HG02798 (cell line): Measurements from ENCODE around the gene MTREX.
"Not testable (repeated sequence)": the region's sequence is repeated elsewhere in the genome, so short reads cannot be mapped to it uniquely, and the experiment has no call there.

ENCODE experiments used
- ATAC-seq: cut with Tn5 transposase; IDR thresholded peaks from one replicate; pipeline ENCODE4 v1.9.1; 2021; ENCODE audit warnings: mild to moderate bottlenecking; ENCODE audit not compliant: unreplicated experiment, poor library complexity

The MTREX gene

DNA sequence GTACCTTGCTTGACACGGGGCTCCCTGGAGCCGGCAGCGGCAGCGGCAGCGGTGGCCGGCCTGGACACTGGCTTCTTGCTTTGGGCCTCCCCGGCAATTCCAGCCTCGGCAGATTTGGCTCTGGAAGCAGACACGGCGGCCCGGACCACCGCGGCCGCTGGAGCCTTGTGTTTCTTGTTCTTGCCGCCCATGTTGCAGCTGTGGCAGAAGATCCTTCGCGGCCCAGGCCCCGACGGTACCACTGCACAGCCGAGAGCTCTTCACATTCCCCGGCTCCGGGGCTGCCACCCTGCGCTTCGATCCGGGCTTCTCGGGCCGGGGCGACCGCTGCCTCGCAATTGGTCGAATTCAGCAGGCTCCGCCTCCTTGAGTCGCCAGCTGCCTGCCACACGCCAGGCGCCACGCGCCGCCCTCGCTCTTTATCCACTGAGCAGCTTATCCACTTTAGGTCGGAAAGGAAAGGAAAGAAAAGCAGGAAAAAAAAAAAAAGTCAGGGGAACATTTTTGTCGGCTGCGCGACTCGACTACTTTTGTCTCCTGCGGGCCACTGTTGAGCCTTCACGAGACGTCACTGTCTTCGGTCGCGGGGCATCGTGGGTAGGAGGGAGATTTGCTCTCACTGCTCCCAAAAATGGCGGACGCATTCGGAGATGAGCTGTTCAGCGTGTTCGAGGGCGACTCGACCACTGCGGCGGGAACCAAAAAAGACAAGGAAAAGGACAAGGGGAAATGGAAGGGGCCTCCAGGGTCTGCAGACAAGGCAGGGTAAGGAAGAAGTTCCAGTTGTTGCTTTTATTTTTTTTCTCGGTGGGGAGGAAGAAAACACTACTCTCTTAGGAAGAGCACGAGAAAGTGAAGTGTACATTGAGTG, at the start of gene MTREX, which contains the start of gene DHX29:
TSS of gene MTREX (plus strand) at position 607 of the 871 bp plus-strand sequence. CDS start at position 632, 25 bp downstream.
TSS of gene DHX29 (minus strand) at position 312 of the 871 bp plus-strand sequence. CDS start at position 191, 121 bp downstream.
- ATAC-seq, result peak; percentile 96

- no peak for ATAC-seq
Measured at GRCh38 chr5:55258339-55258738, 49.5 kb upstream of the MTREX start.

- no peak for ATAC-seq
Measured at GRCh38 chr5:55276771-55277170, 31.0 kb upstream of the MTREX start.

DNA sequence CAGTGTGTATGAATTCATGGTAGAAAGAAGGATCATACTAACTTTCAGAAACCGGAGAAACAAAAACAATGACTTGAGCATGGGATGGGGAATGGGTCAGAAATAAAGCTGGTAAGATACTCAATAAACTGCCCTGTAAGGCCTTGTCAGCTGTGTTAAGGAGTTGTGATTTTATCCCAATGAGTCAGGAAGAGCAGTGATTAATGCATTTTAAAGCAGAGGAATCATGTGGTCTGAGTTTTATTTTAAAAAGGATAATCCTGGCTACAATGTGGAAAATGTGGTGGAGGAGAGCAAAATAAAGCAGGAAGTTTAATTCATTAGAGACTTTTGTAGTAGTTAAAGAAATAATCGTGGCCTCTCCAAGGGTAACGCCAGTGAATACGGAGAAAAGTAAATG, 29.0 kb upstream of the MTREX start:
- no peak for ATAC-seq

DNA sequence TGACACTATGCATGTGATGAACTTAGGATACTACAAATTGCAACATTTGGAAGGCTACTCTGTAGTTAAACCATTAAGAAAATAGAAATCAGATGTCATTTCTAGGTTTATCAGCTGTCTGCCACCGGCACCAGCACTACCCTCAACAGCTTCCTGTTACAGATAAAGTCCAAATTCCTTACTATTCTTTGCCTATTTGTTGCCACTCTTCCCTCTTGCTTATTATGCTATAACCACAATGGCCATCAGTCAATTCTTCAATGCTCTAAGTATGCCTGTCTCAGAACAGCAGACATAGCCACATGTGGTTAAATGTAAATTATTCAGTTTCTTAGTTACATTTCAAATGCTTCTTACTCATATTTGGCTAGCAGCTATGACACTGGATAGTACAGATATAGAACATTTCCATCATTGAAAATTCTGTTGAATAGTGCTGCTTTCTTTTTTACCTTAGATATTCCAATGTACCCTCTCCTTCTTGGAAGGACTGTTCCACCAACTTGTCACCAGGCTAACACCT, 21.3 kb upstream of the MTREX start:
- ATAC-seq, result no peak

DNA sequence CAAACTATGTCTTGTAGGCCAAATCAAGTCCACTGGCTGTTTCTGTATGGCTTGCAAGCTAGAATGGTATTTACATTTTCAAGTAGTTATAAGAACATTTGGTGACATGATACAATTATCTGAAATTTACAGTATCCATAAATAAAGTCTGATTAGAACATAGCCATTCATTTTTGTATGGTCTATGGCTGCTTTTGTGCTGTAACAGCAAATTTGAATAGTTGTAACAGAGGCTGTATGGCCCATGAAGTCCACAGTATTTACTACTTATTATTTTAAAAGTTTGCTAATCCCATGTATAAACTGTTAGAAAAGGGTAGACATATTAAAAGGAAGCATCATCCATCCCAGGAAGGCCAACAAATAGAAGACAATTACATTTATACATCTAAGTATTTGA, 18.0 kb upstream of the MTREX start:
- no peak for ATAC-seq

DNA sequence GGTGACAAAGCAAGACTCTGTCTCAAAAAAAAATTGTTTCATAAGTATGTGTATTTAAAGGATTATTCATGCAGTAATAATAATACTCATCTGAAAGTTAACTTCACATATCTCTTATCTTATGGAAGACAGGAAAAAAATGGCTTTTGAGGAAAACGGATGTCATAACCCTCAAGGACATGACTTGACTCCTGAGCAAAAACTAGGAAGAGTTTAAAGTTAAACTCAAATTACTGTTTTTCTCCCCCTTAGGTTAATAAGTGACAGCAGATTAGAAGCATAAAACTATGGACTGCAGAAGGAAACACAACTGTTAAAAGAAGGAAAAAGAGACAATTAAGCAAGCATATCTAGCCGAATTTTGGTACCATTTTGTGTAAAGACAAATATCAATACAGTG, 16.8 kb upstream of the MTREX start:
- ATAC-seq, result no peak

GRCh38 chr5:55294935-55295334, 12.9 kb upstream of the MTREX start:
- no peak for ATAC-seq

GRCh38 chr5:55300890-55301289, 6.9 kb upstream of the MTREX start:
- no peak for ATAC-seq

DNA sequence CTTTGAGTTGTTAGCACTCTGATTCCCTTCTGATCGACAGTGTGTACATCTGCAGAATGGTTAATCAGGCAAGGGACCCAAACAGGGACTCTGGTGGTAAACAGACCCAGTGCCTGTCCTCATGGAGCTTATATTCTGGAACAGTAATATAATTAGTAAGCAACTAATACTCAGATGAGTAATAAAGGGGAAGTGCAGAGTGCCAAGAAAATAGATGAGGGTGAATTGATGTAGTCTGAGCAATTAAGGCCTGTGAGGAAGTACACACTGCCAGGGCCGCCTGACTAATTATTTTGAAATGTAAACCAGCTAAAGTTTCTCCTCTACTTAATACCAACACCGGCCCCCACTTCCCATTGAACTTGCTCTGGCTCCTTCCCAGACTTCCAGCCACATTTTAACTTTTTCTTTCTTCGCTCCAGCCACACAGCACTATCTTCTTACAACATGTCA, 4.5 kb upstream of the MTREX start:
- ATAC-seq, result no peak

DNA sequence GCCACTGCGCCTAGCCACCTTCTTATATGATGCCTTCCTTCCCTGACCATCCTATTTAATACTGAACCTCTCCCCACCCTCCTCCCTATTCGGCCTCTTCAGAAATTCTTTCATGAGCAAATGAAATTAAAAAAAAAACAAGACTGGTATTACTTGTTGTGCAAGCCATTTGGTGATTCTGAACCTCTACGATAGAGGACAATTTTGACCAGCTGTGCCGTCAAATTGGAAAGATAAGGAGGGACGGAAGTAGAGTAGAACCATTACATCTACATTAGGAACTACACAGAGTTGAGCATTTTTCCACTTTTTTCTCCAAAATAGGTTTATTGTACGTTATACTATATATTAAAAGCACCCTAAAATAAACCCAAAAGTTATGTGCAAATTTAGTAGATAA, 3.2 kb upstream of the MTREX start:
- no peak for ATAC-seq

DNA sequence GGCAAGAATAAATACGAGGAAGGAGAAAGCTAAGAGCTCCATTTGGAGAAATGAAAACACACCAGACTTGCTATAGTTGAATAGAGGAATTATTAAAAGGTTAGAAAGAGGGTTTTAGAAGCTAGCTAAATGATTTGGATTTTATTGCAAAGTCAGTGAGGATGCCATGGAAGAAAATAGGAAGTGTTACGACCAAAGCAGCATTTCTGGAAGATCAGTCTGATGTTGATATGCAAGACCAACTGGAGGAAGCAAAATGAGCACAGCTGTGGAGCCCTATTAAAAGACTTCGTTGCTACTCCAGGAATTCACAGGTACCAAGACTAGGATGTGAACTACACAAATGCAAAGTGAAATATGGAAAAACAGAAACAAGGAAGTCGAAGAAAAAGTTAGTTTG, 2.4 kb upstream of the MTREX start:
- ATAC-seq, result no peak

GRCh38 chr5:55306641-55307382, 977 bp upstream of the MTREX start:
- no peak for ATAC-seq

GRCh38 chr5:55308254-55308836, 556 bp downstream of the MTREX start:
- ATAC-seq, result no peak

DNA sequence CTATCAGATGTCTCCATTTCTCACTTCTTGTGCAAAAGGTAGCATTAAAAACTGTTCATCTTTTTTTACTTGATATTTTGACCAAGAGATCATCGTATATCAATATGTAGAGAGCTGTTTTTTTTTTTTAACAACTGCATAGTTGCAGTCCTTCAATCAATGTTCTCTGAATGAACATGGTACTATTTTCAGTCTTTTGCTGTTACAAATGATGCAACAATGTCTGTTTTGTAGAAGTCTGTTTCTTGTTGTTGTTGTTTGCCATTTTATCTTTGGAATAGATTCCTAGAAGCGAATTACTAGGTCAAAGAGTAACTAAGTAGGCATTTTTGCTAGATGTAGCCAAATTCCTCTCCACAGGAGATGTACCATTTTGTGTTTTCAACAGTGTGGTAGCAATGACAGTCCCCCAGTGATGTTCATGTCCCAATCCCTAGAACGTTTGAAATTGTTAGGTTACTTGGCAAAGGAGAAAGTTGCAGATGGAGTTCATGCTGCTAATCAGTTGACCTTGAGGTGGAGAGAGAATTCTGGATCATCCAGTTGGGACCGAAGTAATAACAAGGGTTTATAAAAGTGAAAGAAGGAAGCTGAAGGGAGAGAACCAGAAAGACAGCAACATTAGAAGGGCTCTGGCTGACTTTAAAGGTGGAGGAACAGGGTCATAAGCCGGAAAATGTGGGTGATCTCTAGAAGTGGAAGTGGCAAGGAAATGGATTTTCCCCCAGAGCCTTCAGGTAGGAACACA, 6.3 kb downstream of the MTREX start:
- ATAC-seq, result no peak

- no peak for ATAC-seq
Measured at GRCh38 chr5:55316289-55316688, 8.5 kb downstream of the MTREX start.

GRCh38 chr5:55316837-55317236, 9.0 kb downstream of the MTREX start:
- no peak for ATAC-seq

- not testable (repeated sequence) for ATAC-seq
Measured at GRCh38 chr5:55318237-55318636, 10.4 kb downstream of the MTREX start.

DNA sequence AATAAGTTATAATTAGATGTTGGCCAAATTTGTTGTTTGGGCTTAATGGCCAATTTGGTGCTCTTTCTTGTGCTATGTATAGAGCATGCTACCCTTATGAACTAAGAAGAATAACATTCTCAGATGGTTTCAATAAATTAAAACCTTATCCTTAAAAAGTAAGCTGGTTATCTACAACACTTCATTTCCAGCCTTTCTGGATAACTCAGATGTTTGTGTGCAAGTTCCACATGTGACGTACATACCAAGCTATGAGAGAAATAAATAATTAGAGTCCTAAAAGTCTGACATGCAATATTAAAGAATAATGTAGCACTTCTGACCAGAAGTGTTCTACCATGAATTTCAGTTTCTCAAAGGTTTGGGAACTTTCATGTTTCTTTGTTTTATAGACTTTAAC, 11.7 kb downstream of the MTREX start:
- ATAC-seq, result no peak

DNA sequence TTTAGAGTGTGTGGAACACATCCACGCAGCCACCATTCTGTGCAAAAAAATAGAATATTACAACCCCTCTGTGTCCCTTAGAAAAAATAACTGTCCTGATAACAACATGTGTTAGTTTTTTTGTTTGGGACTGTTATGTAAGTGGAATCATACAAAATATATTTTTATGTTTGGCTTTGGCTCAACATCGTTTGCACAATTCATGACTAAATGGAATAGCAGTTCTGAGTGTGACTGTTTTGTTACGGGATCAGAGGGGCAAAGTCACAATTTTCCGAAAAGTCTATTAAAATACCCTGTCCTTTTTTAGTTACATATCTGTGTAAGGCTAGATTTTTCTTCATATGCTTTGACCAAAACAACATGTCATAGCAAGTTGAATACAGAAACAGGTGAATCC, 12.8 kb downstream of the MTREX start:
- no peak for ATAC-seq
